T-helper 17 cell (primary cell): ENCODE measurements around the gene ASB3. TPM values are rescaled to one million over a fixed set of nuclear protein-coding genes. Genes with fewer than 3 reads are reported as not detected.
"Not testable (repeated sequence)": the region's sequence is repeated elsewhere in the genome, so short reads cannot be mapped to it uniquely, and the experiment has no call there.

Source experiments
- ATAC-seq: fragments of 150-1000 bp; cut with Tn5 transposase; 2 replicates; pipeline ENCODE4 v1.10.0; 2021; ENCODE audit warnings: mild to moderate bottlenecking, moderate library complexity
- DNase-seq, 3 donors: peaks; one replicate each; pipeline versions ENCODE4 v3.0.0 to v3.0.0-alpha.2; 2020 to 2021
- H3K9me3 ChIP-seq: one replicate; pipeline ENCODE4 v1.7.0; 2013; ENCODE audit warnings: low read length, mild to moderate bottlenecking; ENCODE audit not compliant: control insufficient read depth, poor library complexity, severe bottlenecking
- H3K27ac Mint-ChIP-seq: one replicate; pipeline ENCODE4 v1.8.0; 2022; ENCODE audit warnings: mild to moderate bottlenecking, moderate library complexity, mixed read lengths
- H3K27me3 Mint-ChIP-seq: one replicate; pipeline ENCODE4 v1.8.0; 2022; ENCODE audit warnings: mixed read lengths
- H3K36me3 Mint-ChIP-seq: one replicate; pipeline ENCODE4 v1.8.0; 2022; ENCODE audit warnings: low read depth, mixed read lengths
- H3K4me1 Mint-ChIP-seq: one replicate; pipeline ENCODE4 v1.8.0; 2022; ENCODE audit warnings: mild to moderate bottlenecking, mixed read lengths
- H3K4me3 Mint-ChIP-seq: one replicate; pipeline ENCODE4 v1.8.0; 2022; ENCODE audit warnings: mild to moderate bottlenecking, moderate library complexity, mixed read lengths
- total RNA-seq, 4 donors: library from RNA in 2 of 4; stranded (reverse) in 2 of 4; gene quantifications; one replicate each; pipeline ENCODE4 v1.2.3 and lab custom pipeline; 2022 to 2026

Gene ASB3
- total RNA-seq (10 to 100 TPM; 26.0 to 29.1 TPM), total RNA-seq (lab: John Stamatoyannopoulos, UW) (37.7 to 38.9 reads per million in 2 donors)

- Mint-ChIP-seq H3K4me1 (peaks cover 41% of the 10 kb centered on the region), H3K4me3 (peak within 1 kb of the TSS; percentile 100), H3K36me3 (peaks cover 10% of the 10 kb centered on the region), H3K27ac (peak within 1 kb of the TSS; percentile 98), H3K27me3 (no peaks in the 10 kb centered on the region)
- peak; percentile 73 to 81 (median 80) for DNase-seq
- peak; percentile 88 for ATAC-seq
- no peaks in the 10 kb centered on the region for H3K9me3 ChIP-seq
Measured at GRCh38 chr2:53786705-53787613, at the start of gene ASB3, which contains the start of gene ERLEC1. Gene ASB3 (minus strand): TSS chr2:53786953. CDS start chr2:53765572, 21,381 bp downstream. Gene ERLEC1 (plus strand): TSS chr2:53787044. CDS start chr2:53787211, 167 bp downstream.

DNA sequence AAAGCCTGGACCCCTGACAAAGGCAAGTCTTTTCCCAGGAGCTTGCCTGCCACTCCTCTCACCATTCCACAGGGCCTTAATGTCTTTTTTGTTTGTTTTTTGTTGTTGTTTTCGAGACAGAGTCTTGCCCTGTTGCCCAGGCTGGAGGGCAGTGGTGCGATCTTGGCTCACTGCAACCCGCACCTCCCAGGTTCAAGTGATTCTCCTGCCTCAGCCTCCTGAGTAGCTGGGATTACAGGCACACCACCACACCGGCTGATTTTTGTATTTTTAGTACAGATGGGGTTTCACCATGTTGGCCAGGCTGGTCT is 43.2 kb upstream of the ASB3 start:
- not testable (repeated sequence) for H3K4me1 Mint-ChIP-seq

GRCh38 chr2:53829273-53829979 is 42.7 kb upstream of the ASB3 start:
- H3K9me3 ChIP-seq, result no peaks in the 10 kb centered on the region
- Mint-ChIP-seq H3K4me3 (no peak overlapping the region), H3K27ac (no peak overlapping the region), H3K4me1 (no peaks in the 10 kb centered on the region), H3K27me3 (no peaks in the 10 kb centered on the region), H3K36me3 (no peaks in the 10 kb centered on the region)
- ATAC-seq (no peak), DNase-seq (no peak)

More for the DNA sequence above, 43.2 kb upstream of the ASB3 start:
- ATAC-seq, H3K9me3 ChIP-seq, H3K27me3 Mint-ChIP-seq, DNase-seq, H3K4me3 Mint-ChIP-seq, H3K27ac Mint-ChIP-seq, H3K36me3 Mint-ChIP-seq: not testable (repeated sequence)

GRCh38 chr2:53828331-53828730 is 41.6 kb upstream of the ASB3 start:
- Mint-ChIP-seq H3K4me1 (no peaks in the 10 kb centered on the region), H3K27ac (no peak overlapping the region), H3K4me3 (no peak overlapping the region), H3K27me3 (no peaks in the 10 kb centered on the region), H3K36me3 (no peaks in the 10 kb centered on the region)
- no peaks in the 10 kb centered on the region for H3K9me3 ChIP-seq
- ATAC-seq (no peak), DNase-seq (no peak)

- no peak overlapping the region for H3K27ac Mint-ChIP-seq
- H3K36me3 Mint-ChIP-seq, result no peaks in the 10 kb centered on the region
- DNase-seq, result no peak
- no peaks in the 10 kb centered on the region for H3K9me3 ChIP-seq
- ATAC-seq, result no peak
- no peaks in the 10 kb centered on the region for H3K27me3 Mint-ChIP-seq
- H3K4me3 Mint-ChIP-seq, result no peak overlapping the region
- H3K4me1 Mint-ChIP-seq, result no peaks in the 10 kb centered on the region
Measured at GRCh38 chr2:53827398-53828175, 40.8 kb upstream of the ASB3 start.

DNA sequence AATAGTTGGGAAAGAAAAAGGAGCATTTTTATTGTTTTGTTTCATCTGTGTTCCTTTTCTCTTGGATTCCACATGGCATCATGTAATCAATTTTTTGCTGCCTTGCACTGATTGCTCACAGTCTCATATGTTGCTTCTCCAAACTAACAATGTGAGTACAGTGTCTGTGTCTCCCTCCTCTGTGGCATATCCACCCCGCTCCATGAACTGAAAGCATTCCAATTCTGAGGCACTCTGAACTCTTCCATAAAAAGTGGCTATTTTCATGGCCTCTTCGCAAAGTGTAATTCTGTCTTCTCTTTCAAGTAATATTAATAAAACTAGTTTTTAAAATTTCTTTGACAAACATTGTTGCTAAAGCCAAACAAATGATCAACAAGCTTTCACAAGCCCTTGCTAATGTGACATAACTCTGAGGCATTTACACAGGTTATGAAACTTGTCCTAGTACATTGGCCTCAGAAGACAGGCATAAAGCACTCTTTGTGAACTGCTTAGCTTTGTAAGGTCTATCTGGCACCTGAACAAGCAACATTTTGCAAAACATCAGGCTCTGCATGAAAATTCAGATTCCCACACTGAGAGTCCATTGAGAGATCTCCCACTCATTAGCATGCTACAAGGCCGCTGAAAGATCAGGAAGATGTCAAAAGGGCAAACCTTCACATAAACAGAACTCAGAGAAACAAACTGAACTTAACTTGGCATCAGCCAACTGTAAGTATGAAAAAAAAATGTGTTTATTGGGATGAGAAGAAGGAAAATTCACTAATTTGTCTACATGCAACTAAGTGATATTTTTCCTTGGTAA is 40.0 kb upstream of the ASB3 start:
- DNase-seq, result no peak
- Mint-ChIP-seq H3K27me3 (no peaks in the 10 kb centered on the region), H3K36me3 (no peaks in the 10 kb centered on the region), H3K4me1 (no peaks in the 10 kb centered on the region), H3K4me3 (no peak overlapping the region), H3K27ac (no peak overlapping the region)
- no peaks in the 10 kb centered on the region for H3K9me3 ChIP-seq
- no peak for ATAC-seq

DNA sequence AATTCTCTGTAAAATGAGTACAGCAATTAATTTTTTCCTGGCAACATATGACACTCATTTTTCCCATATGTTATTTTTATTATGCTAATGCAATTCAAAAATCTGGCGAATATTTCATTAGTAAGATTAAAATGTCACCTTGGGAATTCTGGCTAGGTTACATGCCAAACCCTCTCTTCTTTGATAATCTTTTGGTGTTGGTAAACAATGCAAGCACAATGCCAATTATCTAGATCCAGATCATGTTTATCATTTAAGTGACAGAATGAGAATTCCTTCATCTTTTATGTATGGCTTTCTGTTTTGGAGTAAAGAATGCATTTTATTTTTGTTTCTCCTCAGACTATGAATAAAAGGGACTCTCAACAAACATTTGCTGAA is 39.3 kb upstream of the ASB3 start:
- ATAC-seq, result no peak
- no peak for DNase-seq
- H3K9me3 ChIP-seq, result no peaks in the 10 kb centered on the region
- no peaks in the 10 kb centered on the region for H3K36me3 Mint-ChIP-seq
- no peak overlapping the region for H3K4me3 Mint-ChIP-seq
- no peaks in the 10 kb centered on the region for H3K4me1 Mint-ChIP-seq
- H3K27me3 Mint-ChIP-seq, result no peaks in the 10 kb centered on the region
- no peak overlapping the region for H3K27ac Mint-ChIP-seq

- H3K27me3 Mint-ChIP-seq, H3K4me1 Mint-ChIP-seq, H3K9me3 ChIP-seq, H3K4me3 Mint-ChIP-seq, ATAC-seq, H3K36me3 Mint-ChIP-seq, DNase-seq, H3K27ac Mint-ChIP-seq: not testable (repeated sequence)
Measured at GRCh38 chr2:53823639-53824038, 36.9 kb upstream of the ASB3 start.

DNA sequence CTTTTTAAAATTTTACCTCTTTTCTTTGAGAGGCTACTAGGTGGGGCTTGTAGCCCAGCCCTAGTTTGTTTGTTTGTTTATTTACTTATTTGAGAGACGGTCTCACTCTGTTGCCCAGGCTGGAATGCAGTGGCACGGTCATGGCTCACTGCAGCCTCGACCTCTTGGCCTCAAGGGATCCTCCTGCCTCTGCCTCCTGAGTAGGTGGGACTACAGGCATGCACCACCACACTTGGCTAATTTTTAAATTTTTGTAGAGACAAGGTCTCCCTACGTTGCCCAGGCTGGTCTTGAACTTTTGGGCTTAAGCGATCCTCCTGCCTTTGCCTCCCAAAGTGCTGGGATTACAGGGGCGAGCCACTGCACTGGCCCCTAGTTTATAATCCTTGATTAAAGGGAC is 35.1 kb upstream of the ASB3 start:
- Mint-ChIP-seq H3K4me1 (peaks cover 2% of the 10 kb centered on the region), H3K27me3 (no peaks in the 10 kb centered on the region), H3K36me3 (peaks cover under 1% of the 10 kb centered on the region), H3K4me3 (no peak overlapping the region), H3K27ac (peak overlapping the region; percentile 32)
- ATAC-seq (no peak), DNase-seq (no peak)
- H3K9me3 ChIP-seq, result no peaks in the 10 kb centered on the region

DNA sequence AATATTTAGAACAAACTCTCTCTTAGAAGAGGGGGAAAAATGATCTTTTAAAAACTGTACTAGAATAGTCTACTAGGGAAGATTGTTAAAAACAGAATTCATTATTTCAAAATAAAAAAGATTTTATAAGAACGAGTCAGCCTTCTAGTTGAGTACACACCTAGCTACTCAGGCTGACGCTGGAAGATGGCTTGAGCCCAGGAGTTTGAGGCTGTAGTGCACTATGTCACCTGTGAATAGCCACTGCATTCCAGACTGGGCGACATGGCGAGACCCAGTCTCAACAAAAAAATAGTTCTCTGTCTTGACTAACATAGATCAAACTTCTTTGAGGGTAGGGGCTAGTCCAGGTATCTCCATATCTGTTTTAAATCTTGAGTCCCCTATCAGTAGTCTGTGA is 34.0 kb upstream of the ASB3 start:
- Mint-ChIP-seq H3K4me1 (peaks cover 2% of the 10 kb centered on the region), H3K36me3 (peaks cover 3% of the 10 kb centered on the region), H3K4me3 (no peak overlapping the region), H3K27me3 (no peaks in the 10 kb centered on the region), H3K27ac (no peak overlapping the region)
- no peaks in the 10 kb centered on the region for H3K9me3 ChIP-seq
- no peak for ATAC-seq
- no peak for DNase-seq

DNA sequence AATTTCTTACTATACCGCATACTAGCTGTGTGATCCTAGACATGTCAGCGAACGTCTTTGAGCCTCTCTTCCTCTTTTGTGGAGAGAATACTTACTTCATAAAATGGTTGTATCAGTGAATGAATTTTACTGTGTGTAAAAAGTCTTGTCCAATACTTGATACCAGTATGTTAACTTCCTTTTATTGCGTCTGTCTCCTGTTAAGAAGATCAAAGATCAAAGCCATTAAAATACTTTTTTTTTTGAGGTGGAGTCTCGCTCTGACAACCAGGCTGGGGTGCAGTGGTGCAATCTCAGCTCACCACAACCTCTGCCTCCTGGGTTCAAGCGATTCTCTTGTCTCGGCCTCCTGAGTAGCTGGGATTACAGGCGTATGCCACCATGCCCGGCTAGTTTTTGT is 33.3 kb upstream of the ASB3 start:
- Mint-ChIP-seq H3K4me3 (no peak overlapping the region), H3K4me1 (peaks cover 2% of the 10 kb centered on the region), H3K27ac (peak overlapping the region; percentile 24), H3K27me3 (no peaks in the 10 kb centered on the region), H3K36me3 (peaks cover 3% of the 10 kb centered on the region)
- ATAC-seq (no peak), DNase-seq (no peak)
- H3K9me3 ChIP-seq, result no peaks in the 10 kb centered on the region

DNA sequence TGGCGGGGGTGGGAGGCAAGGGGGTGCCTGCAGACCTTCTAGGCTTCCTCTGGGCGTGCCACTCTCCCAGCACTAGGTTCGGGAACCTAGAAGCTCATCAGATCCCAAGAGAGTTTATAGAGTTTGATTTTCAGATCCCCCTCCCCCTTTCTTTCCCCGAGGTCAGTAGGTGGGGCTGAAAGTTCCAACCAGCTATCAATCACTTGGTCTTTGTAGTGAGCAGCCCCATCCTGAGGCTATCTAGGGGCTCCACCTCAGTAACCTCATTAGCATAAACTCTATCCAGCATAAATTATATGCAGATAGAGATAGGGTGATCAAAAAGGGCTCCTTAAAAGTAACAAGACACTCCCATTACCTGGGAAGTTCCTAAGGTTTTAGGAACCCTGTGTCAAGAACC is 32.9 kb upstream of the ASB3 start:
- no peaks in the 10 kb centered on the region for H3K9me3 ChIP-seq
- Mint-ChIP-seq H3K36me3 (peaks cover 3% of the 10 kb centered on the region), H3K27me3 (no peaks in the 10 kb centered on the region), H3K4me3 (no peak overlapping the region), H3K27ac (peak overlapping the region; percentile 24), H3K4me1 (peaks cover 2% of the 10 kb centered on the region)
- DNase-seq (no peak), ATAC-seq (no peak)
